D721Med (cell line): ENCODE measurements around the gene TMCC3.

Source experiments
- DNase-seq: peaks from one replicate; pipeline ENCODE4 v3.0.0; 2011; ENCODE audit warnings: low spot score; ENCODE audit not compliant: insufficient read length
- FAIRE-seq: peaks from 2 replicates; lab custom pipeline; 2011; peaks lifted over from hg19 to GRCh38; lab: Jason Lieb, UNC
- CTCF ChIP-seq: IDR thresholded peaks from 2 replicates; pipeline ENCODE4 v1.5.1; 2012; ENCODE audit warnings: mild to moderate bottlenecking, control low read depth; ENCODE audit not compliant: insufficient read depth; ENCODE audit errors: missing control alignments

Gene TMCC3

GRCh38 chr12:94689646-94690036 is 39.3 kb upstream of the TMCC3 start:
- TF ChIP-seq CTCF: no peak
- DNase-seq (no peak), FAIRE-seq (no peak)

GRCh38 chr12:94689002-94689645 is 38.8 kb upstream of the TMCC3 start:
- DNase-seq (no peak), FAIRE-seq (no peak)
- TF ChIP-seq CTCF: no peak

- DNase-seq: no peak
- TF ChIP-seq CTCF: no peak
- no peak for FAIRE-seq
These were observed 37.5 kb upstream of the TMCC3 start for GRCh38 chr12:94687891-94688290.

- no peak for FAIRE-seq
- no peak for TF ChIP-seq CTCF
- no peak for DNase-seq
These were observed 36.7 kb upstream of the TMCC3 start for GRCh38 chr12:94686834-94687628.

- FAIRE-seq: no peak
- TF ChIP-seq CTCF: no peak
- DNase-seq: no peak
These were observed 34.2 kb upstream of the TMCC3 start for GRCh38 chr12:94684416-94685142.

GRCh38 chr12:94679554-94680195 is 29.3 kb upstream of the TMCC3 start:
- DNase-seq (no peak), FAIRE-seq (no peak)
- no peak for TF ChIP-seq CTCF
